Loucy (cell line): ENCODE results near the gene EIF3A.

ENCODE experiments used
- CTCF ChIP-seq: fragments of 200-600 bp; sonication (generic); conservative IDR thresholded peaks from 2 replicates; pipeline ENCODE4 v1.5.1; 2014; ENCODE audit warnings: mild to moderate bottlenecking, antibody characterized with exemption, low read length
- EZH2phosphoT487 ChIP-seq: fragments of 200-600 bp; IDR thresholded peaks from 2 replicates; pipeline ENCODE4 v1.6.1; 2018; ENCODE audit warnings: antibody characterized with exemption, mild to moderate bottlenecking, moderate library complexity, borderline replicate concordance

GRCh38 chr10:119115926-119116325, 35.3 kb upstream of the EIF3A start:
- TF ChIP-seq CTCF: no peak
- TF ChIP-seq EZH2phosphoT487: no peak
